ENCODE results near the gene PAX6. TPM values are rescaled to one million over a fixed set of nuclear protein-coding genes. Genes with fewer than 3 reads are reported as not detected.

The PAX6 gene
- total RNA-seq, 2 experiments from 2014 or later: not detected

- Histone ChIP-seq H3K4me2 (ENCODE audit: low read length) (no peak overlapping the region), H3K9me2 (ENCODE audit: insufficient read depth, low read length) (no peaks in the 10 kb centered on the region), H3K4me1 (ENCODE audit: insufficient read depth, low read length, poor library complexity, severe bottlenecking) (no peaks in the 10 kb centered on the region), H4K20me1 (ENCODE audit: insufficient read depth, low read length) (no peaks in the 10 kb centered on the region), H3K9me3 (ENCODE audit: low read length) (no peaks in the 10 kb centered on the region), H2AFZ (ENCODE audit: low read length) (no peak overlapping the region), H3K36me3 (ENCODE audit: insufficient read depth, low read length) (no peaks in the 10 kb centered on the region), H3K79me2 (ENCODE audit: insufficient read depth, low read depth, low read length) (no peaks in the 10 kb centered on the region), H3K27ac (ENCODE audit: low read depth, low read length, poor library complexity, severe bottlenecking) (no peak overlapping the region), H3K4me3 (ENCODE audit: low read depth, low read length, poor library complexity, severe bottlenecking) (no peak overlapping the region)
- intact Hi-C loops (cut with micrococcal nuclease; ENCODE audit: unreplicated experiment): no loop called here
- DNase-seq (ENCODE audit: low spot score): no peak
- ChIA-PET POLR2A (no interaction called here), CTCF (ENCODE audit: unreplicated experiment) (no interaction called here)
- TF ChIP-seq EZH2phosphoT487 (IDR thresholded peaks at IDR 0.05; ENCODE audit: borderline replicate concordance, low read depth, low read length) (no peak), CTCF (conservative IDR thresholded peaks at IDR 0.05; ENCODE audit: low read length) (no peak)
- BruUV-seq (replicated peaks): no TSS peak
These were observed 4.0 kb downstream of the PAX6 start for GRCh38 chr11:31806928-31807798.

- no peaks in the 10 kb centered on the region for H3K9me2 ChIP-seq (ENCODE audit: insufficient read depth, low read length)
- no peak overlapping the region for H3K4me2 ChIP-seq (ENCODE audit: low read length)
- H3K9me3 ChIP-seq (ENCODE audit: low read length): no peaks in the 10 kb centered on the region
- H3K36me3 ChIP-seq (ENCODE audit: insufficient read depth, low read length): no peaks in the 10 kb centered on the region
- no peaks in the 10 kb centered on the region for H3K79me2 ChIP-seq (ENCODE audit: insufficient read depth, low read depth, low read length)
- POLR2A ChIA-PET: no interaction called here
- no peak for TF ChIP-seq EZH2phosphoT487 (IDR thresholded peaks at IDR 0.05; ENCODE audit: borderline replicate concordance, low read depth, low read length)
- TF ChIP-seq CTCF (conservative IDR thresholded peaks at IDR 0.05; ENCODE audit: low read length): no peak
- DNase-seq (ENCODE audit: low spot score): no peak
- H2AFZ ChIP-seq (ENCODE audit: low read length): no peak overlapping the region
- CTCF ChIA-PET (ENCODE audit: unreplicated experiment): no interaction called here
- no peak overlapping the region for H3K4me3 ChIP-seq (ENCODE audit: low read depth, low read length, poor library complexity, severe bottlenecking)
- intact Hi-C loops (cut with micrococcal nuclease; ENCODE audit: unreplicated experiment): no loop called here
- no TSS peak for BruUV-seq (replicated peaks)
- H3K4me1 ChIP-seq (ENCODE audit: insufficient read depth, low read length, poor library complexity, severe bottlenecking): no peaks in the 10 kb centered on the region
- no peak overlapping the region for H3K27ac ChIP-seq (ENCODE audit: low read depth, low read length, poor library complexity, severe bottlenecking)
- H4K20me1 ChIP-seq (ENCODE audit: insufficient read depth, low read length): no peaks in the 10 kb centered on the region
These were observed 4.8 kb downstream of the PAX6 start for GRCh38 chr11:31806186-31806927.

Measured in OCI-LY7 (cell line).